ENCODE data around the gene C1QTNF8.

C1QTNF8 gene

GRCh38 chr16:1040346-1040745, 55.7 kb downstream of the C1QTNF8 start:
- no peak for DNase-seq

- DNase-seq, result no peak
Observed at GRCh38 chr16:1039762-1040161, 56.3 kb downstream of the C1QTNF8 start.

- DNase-seq, result no peak
Observed at GRCh38 chr16:1038932-1039331, 57.1 kb downstream of the C1QTNF8 start.
